GM21515 (cell line): ENCODE data around the gene ARHGEF10L.
"Not testable (repeated sequence)": the region's sequence is repeated elsewhere in the genome, so short reads cannot be mapped to it uniquely, and the experiment has no call there.

Experiments
- ATAC-seq: cut with Tn5 transposase; IDR thresholded peaks from one replicate; pipeline ENCODE4 v1.9.1; 2021; ENCODE audit not compliant: unreplicated experiment

ARHGEF10L gene

GRCh38 chr1:17539477-17540254 is at the start of gene ARHGEF10L:
Gene ARHGEF10L (plus strand): TSS chr1:17539698. CDS start chr1:17580596, 40,898 bp downstream.
- ATAC-seq = no peak

GRCh38 chr1:17489768-17490417 is 49.6 kb upstream of the ARHGEF10L start:
- not testable (repeated sequence) for ATAC-seq

GRCh38 chr1:17490667-17491066 is 48.8 kb upstream of the ARHGEF10L start:
- ATAC-seq = not testable (repeated sequence)

- no peak for ATAC-seq
Observed at GRCh38 chr1:17494114-17494729, 45.3 kb upstream of the ARHGEF10L start.

- ATAC-seq = no peak
Observed at GRCh38 chr1:17496419-17496818, 43.1 kb upstream of the ARHGEF10L start.

GRCh38 chr1:17498214-17498613 is 41.3 kb upstream of the ARHGEF10L start:
- no peak for ATAC-seq

- ATAC-seq = no peak
Observed at GRCh38 chr1:17502326-17502778, 37.1 kb upstream of the ARHGEF10L start.

GRCh38 chr1:17503146-17503545 is 36.4 kb upstream of the ARHGEF10L start:
- no peak for ATAC-seq

- not testable (repeated sequence) for ATAC-seq
Observed at GRCh38 chr1:17507200-17507599, 32.3 kb upstream of the ARHGEF10L start.

GRCh38 chr1:17507915-17508314 is 31.6 kb upstream of the ARHGEF10L start:
- no peak for ATAC-seq

- ATAC-seq = no peak
Observed at GRCh38 chr1:17509363-17509762, 30.1 kb upstream of the ARHGEF10L start.

GRCh38 chr1:17510138-17510537 is 29.4 kb upstream of the ARHGEF10L start:
- ATAC-seq = no peak

- ATAC-seq = no peak
Observed at GRCh38 chr1:17511188-17511587, 28.3 kb upstream of the ARHGEF10L start.

- ATAC-seq = no peak
Observed at GRCh38 chr1:17513131-17513530, 26.4 kb upstream of the ARHGEF10L start.

GRCh38 chr1:17514776-17515175 is 24.7 kb upstream of the ARHGEF10L start:
- no peak for ATAC-seq

- ATAC-seq = no peak
Observed at GRCh38 chr1:17515902-17516301, 23.6 kb upstream of the ARHGEF10L start.

GRCh38 chr1:17516303-17517214 is 22.9 kb upstream of the ARHGEF10L start:
- no peak for ATAC-seq

- ATAC-seq = no peak
Observed at GRCh38 chr1:17520041-17520440, 19.5 kb upstream of the ARHGEF10L start.

- no peak for ATAC-seq
Observed at GRCh38 chr1:17520473-17521319, 18.8 kb upstream of the ARHGEF10L start.
